ENCODE results near the gene ART5. TPM values are rescaled to one million over a fixed set of nuclear protein-coding genes. Genes with fewer than 3 reads are reported as not detected.
"Not testable (repeated sequence)": the region's sequence is repeated elsewhere in the genome, so short reads cannot be mapped to it uniquely, and the experiment has no call there.

The ART5 gene
- total and polyA plus RNA-seq, 11 donors, result 0.44 to 3.4 (median 1.2) TPM

- Histone ChIP-seq H3K9me3 (no peaks in the 10 kb centered on the region), H3K4me1 (no peaks in the 10 kb centered on the region), H3K27ac (no peak overlapping the region), H3K36me3 (no peaks in the 10 kb centered on the region), H3K4me3 (no peak overlapping the region), H3K27me3 (no peaks in the 10 kb centered on the region)
- TF ChIP-seq, protein P1, sequence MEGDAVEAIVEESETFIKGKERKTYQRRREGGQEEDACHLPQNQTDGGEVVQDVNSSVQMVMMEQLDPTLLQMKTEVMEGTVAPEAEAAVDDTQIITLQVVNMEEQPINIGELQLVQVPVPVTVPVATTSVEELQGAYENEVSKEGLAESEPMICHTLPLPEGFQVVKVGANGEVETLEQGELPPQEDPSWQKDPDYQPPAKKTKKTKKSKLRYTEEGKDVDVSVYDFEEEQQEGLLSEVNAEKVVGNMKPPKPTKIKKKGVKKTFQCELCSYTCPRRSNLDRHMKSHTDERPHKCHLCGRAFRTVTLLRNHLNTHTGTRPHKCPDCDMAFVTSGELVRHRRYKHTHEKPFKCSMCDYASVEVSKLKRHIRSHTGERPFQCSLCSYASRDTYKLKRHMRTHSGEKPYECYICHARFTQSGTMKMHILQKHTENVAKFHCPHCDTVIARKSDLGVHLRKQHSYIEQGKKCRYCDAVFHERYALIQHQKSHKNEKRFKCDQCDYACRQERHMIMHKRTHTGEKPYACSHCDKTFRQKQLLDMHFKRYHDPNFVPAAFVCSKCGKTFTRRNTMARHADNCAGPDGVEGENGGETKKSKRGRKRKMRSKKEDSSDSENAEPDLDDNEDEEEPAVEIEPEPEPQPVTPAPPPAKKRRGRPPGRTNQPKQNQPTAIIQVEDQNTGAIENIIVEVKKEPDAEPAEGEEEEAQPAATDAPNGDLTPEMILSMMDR (IDR thresholded peaks at IDR 0.05), result no peak
- TF ChIP-seq POLR2A (IDR thresholded peaks at IDR 0.05), result no peak
- intact Hi-C loops (cut with DNase I), result no loop called here
- WGBS, 4 donors, result 86 to 93% (median 89%) methylated on average over 8 of the region's 8 CpGs
- no peak for DNase-seq
- no peak for ATAC-seq
Observed at GRCh38 chr11:3658252-3658651, 16.5 kb upstream of the ART5 start.

DNA sequence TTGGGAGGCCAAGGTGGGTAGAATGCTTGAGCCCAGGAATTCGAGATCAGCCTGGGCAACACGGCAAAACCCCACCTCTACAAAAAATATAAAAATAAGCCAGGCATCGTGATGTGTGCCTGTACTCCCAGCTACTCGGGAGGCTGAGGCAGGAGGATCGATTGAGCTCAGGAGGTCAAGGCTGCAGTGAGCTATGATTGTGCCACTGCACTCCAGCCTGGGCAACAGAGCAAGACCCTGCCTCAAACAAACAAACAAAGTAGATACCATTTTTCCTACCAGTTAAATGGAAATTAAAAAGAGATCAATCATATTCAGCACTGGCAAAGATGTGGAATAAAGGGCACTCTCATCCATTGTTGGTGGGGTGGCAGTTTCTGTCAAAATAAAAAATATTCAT, 15.5 kb upstream of the ART5 start:
- intact Hi-C loops (cut with DNase I); H3K27ac ChIP-seq; H3K4me3 ChIP-seq; H3K4me1 ChIP-seq; H3K9me3 ChIP-seq; ATAC-seq; H3K27me3 ChIP-seq; H3K36me3 ChIP-seq; DNase-seq: not testable (repeated sequence)
- WGBS, 4 donors, result 73 to 88% (median 82%) methylated on average over 5 of the region's 5 CpGs

- ATAC-seq (no peak), DNase-seq (no peak)
- H3K27me3 ChIP-seq, result no peaks in the 10 kb centered on the region
- H3K9me3 ChIP-seq, result no peaks in the 10 kb centered on the region
- no peak for TF ChIP-seq POLR2A (IDR thresholded peaks at IDR 0.05)
- TF ChIP-seq, protein P1 (IDR thresholded peaks at IDR 0.05), result no peak
- no peak overlapping the region for H3K27ac ChIP-seq
- no peaks in the 10 kb centered on the region for H3K4me1 ChIP-seq
- intact Hi-C loops (cut with DNase I), result no loop called here
- WGBS, 4 donors, result 90 to 96% (median 94%) methylated on average over 3 of the region's 3 CpGs
- no peak overlapping the region for H3K4me3 ChIP-seq
- no peaks in the 10 kb centered on the region for H3K36me3 ChIP-seq
Observed at GRCh38 chr11:3655547-3655946, 13.8 kb upstream of the ART5 start.

DNA sequence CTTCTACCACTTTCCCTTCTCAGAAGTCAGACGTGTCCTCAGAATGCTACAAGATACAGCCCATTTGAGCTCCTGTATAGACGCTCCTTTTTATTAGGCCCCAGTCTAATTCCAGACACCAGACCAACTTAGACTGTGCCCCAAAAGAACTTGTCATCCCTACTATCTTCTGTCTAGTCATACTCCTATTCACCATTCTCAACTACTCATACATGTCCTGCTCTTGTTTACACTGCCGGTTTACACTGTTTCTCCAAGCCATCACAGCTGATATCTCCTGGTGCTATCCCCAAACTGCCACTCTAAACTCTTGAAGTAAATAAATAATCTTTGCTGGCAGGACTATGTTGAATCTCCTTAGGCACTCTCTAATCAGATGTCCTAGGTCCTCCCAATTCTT, 10.7 kb upstream of the ART5 start:
- H3K9me3 ChIP-seq; H3K27me3 ChIP-seq; H3K36me3 ChIP-seq; H3K4me1 ChIP-seq; ATAC-seq; DNase-seq; intact Hi-C loops (cut with DNase I); H3K4me3 ChIP-seq; H3K27ac ChIP-seq: not testable (repeated sequence)
- 48 to 94% (median 87%) methylated on average over 2 to 3 of the region's 3 CpGs for WGBS, 4 donors

DNA sequence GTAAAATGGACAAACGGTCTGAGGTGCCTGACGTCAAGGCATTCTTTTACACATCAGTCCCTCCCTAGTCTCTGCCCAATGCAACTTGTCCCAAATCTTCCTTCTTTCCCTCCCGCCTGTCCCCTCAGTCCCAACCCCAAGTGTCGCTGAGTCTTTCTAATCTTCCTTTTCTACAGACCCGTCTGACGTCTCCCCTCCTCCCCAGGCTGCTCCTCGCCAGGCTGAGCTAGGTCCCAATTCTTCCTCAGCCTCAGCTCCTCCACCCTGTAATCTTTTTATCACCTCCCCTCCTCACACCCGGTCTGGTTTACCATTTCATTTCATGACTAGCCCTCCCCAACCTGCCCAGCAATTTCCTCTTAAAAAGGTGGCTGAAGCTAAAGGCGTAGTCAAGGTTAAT, 7.6 kb upstream of the ART5 start:
- not testable (repeated sequence) for H3K27ac ChIP-seq, DNase-seq, ATAC-seq

GRCh38 chr11:3648843-3649242, 7.1 kb upstream of the ART5 start:
- intact Hi-C loops (cut with DNase I); ATAC-seq; H3K27ac ChIP-seq; DNase-seq; H3K4me3 ChIP-seq; H3K36me3 ChIP-seq; H3K27me3 ChIP-seq; H3K9me3 ChIP-seq: not testable (repeated sequence)
- peaks cover 0 to 18% (median 7%) of the 10 kb centered on the region in 12 donors for H3K4me1 ChIP-seq
- WGBS, 4 donors, result 84 to 90% (median 85%) methylated on average over 13 of the region's 13 CpGs

More for the DNA sequence above, 7.6 kb upstream of the ART5 start:
- H3K4me3 ChIP-seq; H3K27me3 ChIP-seq; intact Hi-C loops (cut with DNase I); H3K9me3 ChIP-seq; H3K36me3 ChIP-seq: not testable (repeated sequence)
- H3K4me1 ChIP-seq, result peaks cover 0 to 14% (median 3%) of the 10 kb centered on the region in 12 donors
- 36 to 56% (median 49%) methylated on average over 9 of the region's 9 CpGs for WGBS, 4 donors

All from heart left ventricle (tissue), 16 donors.